Lower leg skin (tissue), 4 donors: Measurements from ENCODE around the gene CSF1R. TPM values are rescaled to one million over a fixed set of nuclear protein-coding genes. Genes with fewer than 3 reads are reported as not detected.

Experiments
- DNase-seq, 2 donors: peaks; one replicate each; pipeline ENCODE4 v3.0.0-alpha.2; 2019; ENCODE audit warnings: low spot score in 2 of 2
- H3K4me3 ChIP-seq: fragments of 200-600 bp; sonication (generic); 2 replicates; pipeline ENCODE4 v1.5.1; 2017; ENCODE audit warnings: mild to moderate bottlenecking, low read depth; ENCODE audit not compliant: poor library complexity, severe bottlenecking
- CTCF ChIP-seq, 3 donors: fragments of 450-650 bp; IDR thresholded peaks; one replicate each; pipeline ENCODE4 v1.5.1; 2016; ENCODE audit warnings: antibody characterized with exemption in 3 of 3, mild to moderate bottlenecking in 3 of 3, moderate library complexity in 2 of 3
- POLR2A ChIP-seq, 2 donors: fragments of 450-650 bp; IDR thresholded peaks; one replicate each; pipeline ENCODE4 v1.6.1; 2016 to 2017; ENCODE audit warnings: antibody characterized with exemption in 2 of 2, mild to moderate bottlenecking in 1 of 2, moderate library complexity in 1 of 2
- WGBS, 2 donors: methylation state at CpG; one replicate each; pipeline ENCODE4 v1.1.5; 2018; 5-methylcytosine and 5-hydroxymethylcytosine counted together
- intact Hi-C: fragments of 100-400 bp; cut with DNase I; formaldehyde crosslinking; loops from one replicate; pipeline ENCODE4 v1.15.0; 2023; ENCODE audit warnings: low total_unique reads
- total RNA-seq, 4 donors: library from RNA; depleted of rRNA; stranded (reverse); fragments of >200 nt; gene quantifications; one replicate each; pipeline ENCODE4 v1.1.0, GENCODE V29; 2016

The CSF1R gene
- total RNA-seq, 4 donors from 2014 or later: 17.9 to 27.3 (median 23.9) TPM

DNA sequence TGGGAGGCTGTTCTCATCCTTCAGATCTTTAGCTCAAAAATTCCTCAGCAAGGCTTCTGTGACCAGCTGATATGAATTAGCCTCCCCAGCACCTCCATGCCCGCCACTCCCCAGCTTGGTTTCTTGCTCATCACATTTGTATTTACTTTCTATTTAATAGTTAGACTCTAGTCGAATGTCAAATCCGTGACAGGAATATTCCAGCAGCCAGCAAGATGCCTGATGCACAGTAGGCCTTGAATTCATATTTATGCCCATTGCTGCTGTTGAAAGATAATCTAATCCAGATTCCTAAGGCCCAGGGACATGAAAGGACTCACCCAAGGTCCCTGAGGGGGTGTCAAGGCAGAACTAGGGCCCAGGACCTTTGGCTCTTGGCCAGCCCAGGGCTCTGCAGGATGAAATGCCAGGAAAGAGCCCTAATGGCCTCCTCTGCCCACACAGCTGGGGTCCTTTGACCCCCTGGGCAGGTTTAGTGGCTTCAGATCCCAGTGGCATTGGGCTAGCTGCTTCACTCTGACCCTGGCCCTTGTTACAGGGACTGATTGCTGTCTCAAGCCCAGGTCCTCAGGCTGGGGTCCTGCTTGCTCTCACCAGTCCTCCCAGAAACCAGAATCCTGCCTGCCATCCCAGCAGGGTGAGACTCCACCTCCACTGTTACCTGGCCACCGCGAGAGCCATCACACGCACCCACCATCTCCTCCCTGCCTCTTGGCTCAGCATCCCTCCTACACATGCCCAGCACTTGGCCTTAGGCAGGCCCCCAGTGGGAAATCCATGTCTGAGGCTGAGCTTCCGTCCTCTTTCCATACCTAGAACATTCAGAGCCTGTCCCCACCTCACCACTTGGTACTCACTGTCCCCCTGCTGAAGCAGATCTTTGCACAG lies 7.3 kb downstream of the CSF1R start:
- no peak for TF ChIP-seq CTCF (IDR thresholded peaks at IDR 0.05)
- TF ChIP-seq POLR2A (IDR thresholded peaks at IDR 0.05): no peak
- WGBS, 2 donors: 86 to 90% methylated on average over 7 of the region's 7 CpGs
- peak in 1 of 2 donors; percentile 61 for DNase-seq
- no peak overlapping the region for H3K4me3 ChIP-seq
- intact Hi-C loops: no loop called here

GRCh38 chr5:150077996-150078801 lies 8.2 kb downstream of the CSF1R start:
- peak in 1 of 2 donors; percentile 76 for DNase-seq
- no peak overlapping the region for H3K4me3 ChIP-seq
- WGBS, 2 donors: 91 to 97% methylated on average over 8 of the region's 8 CpGs
- intact Hi-C loops: no loop called here
- TF ChIP-seq CTCF (IDR thresholded peaks at IDR 0.05) (no peak), POLR2A (IDR thresholded peaks at IDR 0.05) (no peak)

DNA sequence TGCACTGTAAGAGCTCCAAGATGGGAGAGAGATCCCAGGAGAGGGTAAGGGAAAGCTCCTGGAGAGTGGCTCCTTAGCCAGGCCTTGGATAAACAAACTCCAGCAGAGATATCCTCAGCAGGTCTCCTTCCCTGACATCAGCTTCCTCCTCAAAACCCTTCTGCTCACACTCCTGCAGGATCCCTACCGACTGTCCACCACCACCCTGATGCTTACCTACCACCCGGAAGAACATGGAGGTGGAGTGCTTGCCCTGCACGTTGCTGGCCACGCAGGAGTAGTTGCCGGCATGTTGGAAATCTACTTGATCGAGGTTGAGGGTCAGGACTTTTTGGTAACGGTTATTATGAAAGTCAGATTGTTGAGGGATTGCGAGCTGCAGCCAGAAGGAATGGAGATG lies 9.3 kb downstream of the CSF1R start:
- DNase-seq: peak in 1 of 2 donors; percentile 45
- 80 to 88% methylated on average over 8 of the region's 8 CpGs for WGBS, 2 donors
- intact Hi-C loops: no loop called here
- H3K4me3 ChIP-seq: no peak overlapping the region
- TF ChIP-seq POLR2A (IDR thresholded peaks at IDR 0.05) (no peak), CTCF (IDR thresholded peaks at IDR 0.05) (no peak)

DNA sequence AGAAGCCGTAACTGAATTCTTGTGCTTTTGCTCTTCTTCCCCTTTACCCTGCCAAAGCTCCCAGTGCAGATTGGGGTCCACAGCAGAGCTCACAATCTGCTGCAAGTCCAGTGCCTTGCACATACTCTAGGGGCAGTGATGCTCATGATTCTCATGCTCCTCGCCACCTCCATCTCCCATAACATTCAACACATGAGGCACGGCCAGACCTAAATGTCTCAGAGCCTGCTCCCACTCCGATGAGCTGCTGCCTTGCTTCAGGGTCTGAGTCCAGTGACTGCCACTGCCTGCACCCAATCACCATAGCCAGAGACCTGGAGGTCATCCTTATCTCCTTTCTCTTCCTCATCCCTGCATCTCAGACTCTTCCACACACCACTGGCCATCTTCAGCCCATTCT lies 10.5 kb downstream of the CSF1R start:
- DNase-seq: peak in 1 of 2 donors; percentile 42
- WGBS, 2 donors: 85 to 99% methylated on average over 4 of the region's 4 CpGs
- no peak for TF ChIP-seq POLR2A (IDR thresholded peaks at IDR 0.05)
- no peak for TF ChIP-seq CTCF (IDR thresholded peaks at IDR 0.05)
- H3K4me3 ChIP-seq: no peak overlapping the region
- intact Hi-C loops: no loop called here

GRCh38 chr5:150075233-150075632 lies 11.1 kb downstream of the CSF1R start:
- peak in 1 of 2 donors; percentile 49 for DNase-seq
- no peak overlapping the region for H3K4me3 ChIP-seq
- no peak for TF ChIP-seq CTCF (IDR thresholded peaks at IDR 0.05)
- no peak for TF ChIP-seq POLR2A (IDR thresholded peaks at IDR 0.05)
- WGBS, 2 donors: 50 to 72% methylated on average over 4 of the region's 4 CpGs
- intact Hi-C loops: no loop called here
